ENCODE results near the gene KCND2. TPM values are rescaled to one million over a fixed set of nuclear protein-coding genes. Genes with fewer than 3 reads are reported as not detected.

KCND2 gene
- total RNA-seq, 1 donor from 2014 or later, result 0.46 TPM

DNA sequence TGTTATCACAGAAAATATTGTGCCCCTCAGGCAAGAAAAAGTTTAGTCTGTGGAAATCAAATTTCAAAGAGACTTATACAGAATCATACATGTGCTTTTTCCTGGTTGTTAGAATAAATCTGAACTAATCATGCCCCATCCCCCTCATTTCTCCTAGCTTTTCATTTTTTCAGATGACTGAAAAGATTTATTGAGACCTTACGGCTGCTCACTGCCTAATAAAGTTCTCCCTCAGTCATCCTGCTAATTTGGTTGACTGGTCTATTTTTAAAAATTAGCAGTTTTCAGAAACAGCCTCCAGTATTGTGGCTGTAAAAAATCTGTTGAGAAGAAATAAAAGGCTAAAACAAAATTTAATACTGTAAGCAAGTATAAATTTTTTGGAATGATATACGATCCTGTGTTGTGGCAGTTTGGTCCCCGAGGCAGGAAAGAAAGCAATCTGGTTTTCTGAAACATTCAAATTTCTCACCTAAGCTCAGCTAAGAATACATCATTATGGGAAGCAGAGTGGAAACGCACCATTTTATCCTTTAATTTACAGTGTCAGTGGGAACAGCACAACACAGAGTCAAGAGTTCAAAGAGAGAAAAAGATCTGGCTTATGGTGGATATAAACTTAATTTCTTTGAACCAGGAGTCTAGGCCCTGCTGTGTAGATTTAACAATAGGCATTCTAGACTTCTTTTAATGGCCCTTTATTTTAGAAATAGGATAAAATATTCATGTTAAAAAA, 144.4 kb downstream of the KCND2 start:
- Mint-ChIP-seq H3K36me3 (ENCODE audit: unreplicated experiment) (no peaks in the 10 kb centered on the region), H3K4me3 (ENCODE audit: unreplicated experiment) (no peak overlapping the region), H3K9me3 (ENCODE audit: unreplicated experiment) (no peaks in the 10 kb centered on the region), H3K4me1 (ENCODE audit: unreplicated experiment) (no peaks in the 10 kb centered on the region), H3K27ac (ENCODE audit: unreplicated experiment) (no peak overlapping the region), H3K27me3 (ENCODE audit: unreplicated experiment) (no peaks in the 10 kb centered on the region)
- TF ChIP-seq, protein P1, sequence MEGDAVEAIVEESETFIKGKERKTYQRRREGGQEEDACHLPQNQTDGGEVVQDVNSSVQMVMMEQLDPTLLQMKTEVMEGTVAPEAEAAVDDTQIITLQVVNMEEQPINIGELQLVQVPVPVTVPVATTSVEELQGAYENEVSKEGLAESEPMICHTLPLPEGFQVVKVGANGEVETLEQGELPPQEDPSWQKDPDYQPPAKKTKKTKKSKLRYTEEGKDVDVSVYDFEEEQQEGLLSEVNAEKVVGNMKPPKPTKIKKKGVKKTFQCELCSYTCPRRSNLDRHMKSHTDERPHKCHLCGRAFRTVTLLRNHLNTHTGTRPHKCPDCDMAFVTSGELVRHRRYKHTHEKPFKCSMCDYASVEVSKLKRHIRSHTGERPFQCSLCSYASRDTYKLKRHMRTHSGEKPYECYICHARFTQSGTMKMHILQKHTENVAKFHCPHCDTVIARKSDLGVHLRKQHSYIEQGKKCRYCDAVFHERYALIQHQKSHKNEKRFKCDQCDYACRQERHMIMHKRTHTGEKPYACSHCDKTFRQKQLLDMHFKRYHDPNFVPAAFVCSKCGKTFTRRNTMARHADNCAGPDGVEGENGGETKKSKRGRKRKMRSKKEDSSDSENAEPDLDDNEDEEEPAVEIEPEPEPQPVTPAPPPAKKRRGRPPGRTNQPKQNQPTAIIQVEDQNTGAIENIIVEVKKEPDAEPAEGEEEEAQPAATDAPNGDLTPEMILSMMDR (IDR thresholded peaks at IDR 0.05), result no peak
- no peak for DNase-seq (ENCODE audit: extremely low spot score, unreplicated experiment)

GRCh38 chr7:120421151-120421651, 148.2 kb downstream of the KCND2 start:
- Mint-ChIP-seq H3K4me1 (ENCODE audit: unreplicated experiment) (no peaks in the 10 kb centered on the region), H3K27me3 (ENCODE audit: unreplicated experiment) (no peaks in the 10 kb centered on the region), H3K27ac (ENCODE audit: unreplicated experiment) (no peak overlapping the region), H3K36me3 (ENCODE audit: unreplicated experiment) (no peaks in the 10 kb centered on the region), H3K4me3 (ENCODE audit: unreplicated experiment) (no peak overlapping the region), H3K9me3 (ENCODE audit: unreplicated experiment) (no peaks in the 10 kb centered on the region)
- DNase-seq (ENCODE audit: extremely low spot score, unreplicated experiment), result no peak
- TF ChIP-seq, protein P1 (IDR thresholded peaks at IDR 0.05), result no peak

DNA sequence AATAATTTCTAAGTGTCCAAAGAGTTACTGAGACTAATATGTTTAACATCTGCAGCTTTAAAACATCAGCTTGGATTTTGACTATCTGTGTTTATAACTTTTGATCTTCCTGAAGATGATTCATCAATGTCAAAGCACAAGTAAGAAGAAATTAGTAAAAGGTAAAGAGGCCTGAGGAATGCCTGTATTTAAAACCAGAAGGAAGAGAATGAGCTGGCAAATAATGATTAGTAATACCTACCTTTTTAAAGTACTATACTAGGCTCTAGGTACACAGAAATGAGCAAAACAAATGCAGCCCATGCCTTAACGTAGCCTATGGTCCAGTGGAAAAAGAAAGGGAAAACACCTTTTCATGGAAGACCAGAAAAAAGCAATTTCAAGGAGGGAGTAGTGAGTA, 158.0 kb downstream of the KCND2 start:
- Mint-ChIP-seq H3K9me3 (ENCODE audit: unreplicated experiment) (no peaks in the 10 kb centered on the region), H3K4me1 (ENCODE audit: unreplicated experiment) (no peaks in the 10 kb centered on the region), H3K36me3 (ENCODE audit: unreplicated experiment) (no peaks in the 10 kb centered on the region), H3K4me3 (ENCODE audit: unreplicated experiment) (no peak overlapping the region), H3K27ac (ENCODE audit: unreplicated experiment) (no peak overlapping the region), H3K27me3 (ENCODE audit: unreplicated experiment) (no peaks in the 10 kb centered on the region)
- TF ChIP-seq, protein P1 (IDR thresholded peaks at IDR 0.05), result no peak
- no peak for DNase-seq (ENCODE audit: extremely low spot score, unreplicated experiment)

- no peak overlapping the region for H3K4me3 Mint-ChIP-seq (ENCODE audit: unreplicated experiment)
- DNase-seq (ENCODE audit: extremely low spot score, unreplicated experiment), result no peak
- H3K27ac Mint-ChIP-seq (ENCODE audit: unreplicated experiment), result no peak overlapping the region
- TF ChIP-seq, protein P1 (IDR thresholded peaks at IDR 0.05), result no peak
- no peaks in the 10 kb centered on the region for H3K4me1 Mint-ChIP-seq (ENCODE audit: unreplicated experiment)
- H3K36me3 Mint-ChIP-seq (ENCODE audit: unreplicated experiment), result no peaks in the 10 kb centered on the region
- no peaks in the 10 kb centered on the region for H3K9me3 Mint-ChIP-seq (ENCODE audit: unreplicated experiment)
- no peaks in the 10 kb centered on the region for H3K27me3 Mint-ChIP-seq (ENCODE audit: unreplicated experiment)
These were observed 163.6 kb downstream of the KCND2 start for GRCh38 chr7:120436487-120437060.

DNA sequence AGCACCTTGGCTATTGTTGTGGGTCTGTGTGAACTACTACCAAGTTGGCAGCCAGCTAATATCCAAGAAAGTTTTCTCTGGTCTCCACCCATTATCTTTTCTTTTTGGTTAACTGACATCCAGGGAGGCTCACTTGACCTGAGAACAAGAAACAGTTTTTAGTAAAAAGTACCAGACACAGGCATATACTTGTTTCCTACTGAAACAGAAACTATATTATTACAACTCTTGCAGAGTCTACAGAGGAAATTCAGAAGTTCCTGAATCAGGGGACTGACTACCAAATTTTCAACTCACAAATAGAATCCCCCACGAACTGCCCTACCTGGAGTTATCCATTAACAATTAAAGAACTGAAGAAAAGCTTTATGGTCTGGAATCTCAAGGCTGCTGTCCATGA, 168.9 kb downstream of the KCND2 start:
- H3K4me1 Mint-ChIP-seq (ENCODE audit: unreplicated experiment), result no peaks in the 10 kb centered on the region
- H3K27me3 Mint-ChIP-seq (ENCODE audit: unreplicated experiment), result peaks cover 2% of the 10 kb centered on the region
- H3K9me3 Mint-ChIP-seq (ENCODE audit: unreplicated experiment), result no peaks in the 10 kb centered on the region
- TF ChIP-seq, protein P1 (IDR thresholded peaks at IDR 0.05), result no peak
- H3K27ac Mint-ChIP-seq (ENCODE audit: unreplicated experiment), result no peak overlapping the region
- H3K4me3 Mint-ChIP-seq (ENCODE audit: unreplicated experiment), result no peak overlapping the region
- no peak for DNase-seq (ENCODE audit: extremely low spot score, unreplicated experiment)
- H3K36me3 Mint-ChIP-seq (ENCODE audit: unreplicated experiment), result no peaks in the 10 kb centered on the region

All from osteocyte (in vitro differentiated cells).